ENCODE data around the gene GOLGA6L24. TPM values are rescaled to one million over a fixed set of nuclear protein-coding genes. Genes with fewer than 3 reads are reported as not detected.
"Not testable (repeated sequence)": the region's sequence is repeated elsewhere in the genome, so short reads cannot be mapped to it uniquely, and the experiment has no call there.

GOLGA6L24 gene
- total RNA-seq, 1 donor = not detected

DNA sequence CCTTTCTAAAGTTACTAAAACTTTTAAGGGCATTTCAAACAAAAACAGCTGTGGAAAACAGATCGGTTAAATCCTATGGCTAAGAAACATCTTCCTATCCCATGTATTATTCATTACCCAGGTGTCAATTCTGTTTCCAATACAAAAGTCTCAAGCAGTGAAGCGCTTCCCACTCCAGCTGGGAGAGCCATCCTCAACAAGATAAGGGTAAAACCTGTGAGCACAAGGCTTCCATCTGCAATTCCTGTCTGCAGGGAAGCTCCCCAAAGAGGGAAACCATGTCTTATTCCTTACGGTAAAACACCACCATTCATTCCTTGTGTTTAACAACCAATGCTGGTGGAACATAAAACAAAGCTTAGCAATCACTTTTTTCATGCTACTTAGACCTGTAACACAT, 39.1 kb downstream of the GOLGA6L24 start:
- not testable (repeated sequence) for H3K4me2 ChIP-seq (ENCODE audit: insufficient read depth, low read length); H3K9me3 ChIP-seq (ENCODE audit: low read depth, low read length); H3K4me1 ChIP-seq (ENCODE audit: insufficient read depth, low read length); H2AFZ ChIP-seq (ENCODE audit: low read length); H3K27ac ChIP-seq (ENCODE audit: low read depth, low read length); H3K36me3 ChIP-seq (ENCODE audit: insufficient read depth, low read length); DNase-seq (ENCODE audit: insufficient read length, low spot score, missing footprints); H4K20me1 ChIP-seq (ENCODE audit: insufficient read depth, low read length); H3K27me3 ChIP-seq (ENCODE audit: insufficient read depth, low read length); H3K4me3 ChIP-seq (ENCODE audit: insufficient read depth, low read length)
- H3K79me2 ChIP-seq (ENCODE audit: insufficient read depth, low read length) = peaks cover 32% of the 10 kb centered on the region

DNA sequence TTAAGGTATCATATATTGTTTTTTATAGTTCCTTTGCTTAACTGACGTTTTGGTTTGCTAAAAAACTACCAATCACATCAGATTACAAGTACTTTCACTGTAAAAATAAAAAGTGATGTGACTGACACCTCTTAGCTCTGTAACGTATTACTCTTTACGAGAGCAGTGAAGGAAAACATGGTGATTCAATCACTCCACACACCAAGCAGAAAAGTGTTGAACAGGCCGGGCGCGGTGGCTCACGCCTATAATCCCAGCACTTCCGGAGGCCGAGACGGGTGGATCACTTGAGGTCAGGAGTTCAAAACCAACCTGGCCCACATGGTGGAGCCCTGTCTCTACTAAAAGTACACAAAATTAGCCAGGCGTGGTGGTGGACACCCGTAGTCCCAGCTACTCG, 39.8 kb downstream of the GOLGA6L24 start:
- not testable (repeated sequence) for H3K27me3 ChIP-seq (ENCODE audit: insufficient read depth, low read length); H3K4me3 ChIP-seq (ENCODE audit: insufficient read depth, low read length)

DNA sequence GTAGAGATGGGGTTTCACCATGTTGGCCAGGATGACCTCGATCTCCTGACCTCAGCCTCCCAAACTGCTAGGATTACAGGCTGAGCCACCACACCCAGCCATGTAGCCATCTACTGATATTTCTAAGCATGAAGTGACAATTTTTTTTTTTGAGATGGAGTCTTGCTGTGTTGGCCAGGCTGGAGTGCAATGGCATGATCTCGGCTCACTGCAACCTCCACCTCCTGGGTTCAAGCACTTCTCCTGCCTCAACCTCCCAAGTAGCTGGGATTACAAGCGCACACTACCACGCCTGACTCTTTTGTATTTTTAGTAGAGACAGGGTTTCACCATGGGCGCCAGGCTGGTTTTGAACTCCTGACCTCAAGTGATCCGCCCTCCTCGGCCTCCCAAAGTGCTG, 40.9 kb downstream of the GOLGA6L24 start:
- not testable (repeated sequence) for H3K36me3 ChIP-seq (ENCODE audit: insufficient read depth, low read length); H2AFZ ChIP-seq (ENCODE audit: low read length); H3K4me2 ChIP-seq (ENCODE audit: insufficient read depth, low read length); H4K20me1 ChIP-seq (ENCODE audit: insufficient read depth, low read length); H3K4me3 ChIP-seq (ENCODE audit: insufficient read depth, low read length); H3K9me3 ChIP-seq (ENCODE audit: low read depth, low read length); DNase-seq (ENCODE audit: insufficient read length, low spot score, missing footprints); H3K27me3 ChIP-seq (ENCODE audit: insufficient read depth, low read length); H3K27ac ChIP-seq (ENCODE audit: low read depth, low read length); H3K4me1 ChIP-seq (ENCODE audit: insufficient read depth, low read length)
- H3K79me2 ChIP-seq (ENCODE audit: insufficient read depth, low read length) = peaks cover 36% of the 10 kb centered on the region

More for the DNA sequence above, 39.8 kb downstream of the GOLGA6L24 start:
- peaks cover 36% of the 10 kb centered on the region for H3K79me2 ChIP-seq (ENCODE audit: insufficient read depth, low read length)
- not testable (repeated sequence) for DNase-seq (ENCODE audit: insufficient read length, low spot score, missing footprints); H3K36me3 ChIP-seq (ENCODE audit: insufficient read depth, low read length); H3K4me1 ChIP-seq (ENCODE audit: insufficient read depth, low read length); H3K9me3 ChIP-seq (ENCODE audit: low read depth, low read length); H3K27ac ChIP-seq (ENCODE audit: low read depth, low read length); H2AFZ ChIP-seq (ENCODE audit: low read length); H3K4me2 ChIP-seq (ENCODE audit: insufficient read depth, low read length); H4K20me1 ChIP-seq (ENCODE audit: insufficient read depth, low read length)

DNA sequence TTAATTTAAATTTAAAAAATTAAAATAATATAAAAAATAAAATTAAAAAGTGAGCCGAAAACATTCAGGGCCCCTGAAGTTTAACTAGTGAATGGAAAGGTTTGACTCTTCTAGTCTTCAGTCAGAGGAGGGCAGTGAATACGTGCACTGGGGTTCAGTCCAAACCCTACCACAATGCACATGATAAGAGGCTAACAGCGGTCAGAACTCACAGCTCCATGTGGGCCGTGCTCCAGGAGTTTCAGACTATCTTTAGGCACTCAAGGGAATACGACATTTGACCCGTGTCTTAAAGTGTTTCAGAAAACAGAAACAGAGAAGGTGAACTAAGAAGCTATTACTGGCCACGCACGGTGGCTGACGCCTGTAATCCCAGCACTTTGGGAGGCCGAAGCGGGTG, 47.4 kb downstream of the GOLGA6L24 start:
- H4K20me1 ChIP-seq (ENCODE audit: insufficient read depth, low read length); H3K27me3 ChIP-seq (ENCODE audit: insufficient read depth, low read length); H3K4me3 ChIP-seq (ENCODE audit: insufficient read depth, low read length); H3K36me3 ChIP-seq (ENCODE audit: insufficient read depth, low read length); H3K9me3 ChIP-seq (ENCODE audit: low read depth, low read length); H3K4me1 ChIP-seq (ENCODE audit: insufficient read depth, low read length); DNase-seq (ENCODE audit: insufficient read length, low spot score, missing footprints); H3K27ac ChIP-seq (ENCODE audit: low read depth, low read length); H2AFZ ChIP-seq (ENCODE audit: low read length); H3K4me2 ChIP-seq (ENCODE audit: insufficient read depth, low read length): not testable (repeated sequence)
- H3K79me2 ChIP-seq (ENCODE audit: insufficient read depth, low read length) = peaks cover 14% of the 10 kb centered on the region

DNA sequence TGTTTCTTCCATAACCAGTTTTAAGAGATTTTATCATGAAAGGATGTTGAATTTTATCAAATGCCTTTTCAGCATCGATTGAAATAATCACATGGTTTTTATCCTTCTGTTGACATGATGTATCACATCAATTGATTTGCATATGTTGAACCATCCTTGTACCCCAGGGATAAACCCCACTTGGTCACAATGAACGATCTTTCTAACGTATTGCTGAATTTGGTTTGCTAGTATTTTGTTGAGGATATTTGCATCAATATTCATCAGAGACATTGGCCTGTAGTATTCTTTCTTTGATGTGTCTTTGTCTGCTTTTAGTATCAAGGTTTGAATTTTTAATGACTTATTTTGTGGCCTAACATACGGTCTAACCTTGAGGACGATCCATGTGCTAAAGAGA, 49.2 kb downstream of the GOLGA6L24 start:
- H3K4me2 ChIP-seq (ENCODE audit: insufficient read depth, low read length); H3K4me3 ChIP-seq (ENCODE audit: insufficient read depth, low read length); DNase-seq (ENCODE audit: insufficient read length, low spot score, missing footprints); H3K79me2 ChIP-seq (ENCODE audit: insufficient read depth, low read length); H3K9me3 ChIP-seq (ENCODE audit: low read depth, low read length); H3K36me3 ChIP-seq (ENCODE audit: insufficient read depth, low read length); H3K27me3 ChIP-seq (ENCODE audit: insufficient read depth, low read length); H3K27ac ChIP-seq (ENCODE audit: low read depth, low read length); H3K4me1 ChIP-seq (ENCODE audit: insufficient read depth, low read length); H4K20me1 ChIP-seq (ENCODE audit: insufficient read depth, low read length); H2AFZ ChIP-seq (ENCODE audit: low read length): not testable (repeated sequence)

Small RNA genes lying within 50 kb of the gene (small RNA-seq; reads per million reads assigned to genes)
- gene AC091304.5 = not detected
- gene RN7SL238P = not detected

Other genes starting within 250 kb of the GOLGA6L24 start
- gene HERC2, start 35.9 kb downstream of the GOLGA6L24 start, total RNA-seq = 50.4 and 53.6 TPM in 2 replicates
- under 0.01 TPM in 2 replicates for gene GOLGA8F, start 20.6 kb upstream of the GOLGA6L24 start, total RNA-seq
- under 0.01 TPM in 1 of 2 replicates, not detected in the other for gene GOLGA8G, start 174.9 kb upstream of the GOLGA6L24 start, total RNA-seq
- not detected in 2 replicates for gene GOLGA6L25, start 195.5 kb upstream of the GOLGA6L24 start, total RNA-seq